Measurements from ENCODE around the gene LONP2.
"Not testable (repeated sequence)": the region's sequence is repeated elsewhere in the genome, so short reads cannot be mapped to it uniquely, and the experiment has no call there.

DNA sequence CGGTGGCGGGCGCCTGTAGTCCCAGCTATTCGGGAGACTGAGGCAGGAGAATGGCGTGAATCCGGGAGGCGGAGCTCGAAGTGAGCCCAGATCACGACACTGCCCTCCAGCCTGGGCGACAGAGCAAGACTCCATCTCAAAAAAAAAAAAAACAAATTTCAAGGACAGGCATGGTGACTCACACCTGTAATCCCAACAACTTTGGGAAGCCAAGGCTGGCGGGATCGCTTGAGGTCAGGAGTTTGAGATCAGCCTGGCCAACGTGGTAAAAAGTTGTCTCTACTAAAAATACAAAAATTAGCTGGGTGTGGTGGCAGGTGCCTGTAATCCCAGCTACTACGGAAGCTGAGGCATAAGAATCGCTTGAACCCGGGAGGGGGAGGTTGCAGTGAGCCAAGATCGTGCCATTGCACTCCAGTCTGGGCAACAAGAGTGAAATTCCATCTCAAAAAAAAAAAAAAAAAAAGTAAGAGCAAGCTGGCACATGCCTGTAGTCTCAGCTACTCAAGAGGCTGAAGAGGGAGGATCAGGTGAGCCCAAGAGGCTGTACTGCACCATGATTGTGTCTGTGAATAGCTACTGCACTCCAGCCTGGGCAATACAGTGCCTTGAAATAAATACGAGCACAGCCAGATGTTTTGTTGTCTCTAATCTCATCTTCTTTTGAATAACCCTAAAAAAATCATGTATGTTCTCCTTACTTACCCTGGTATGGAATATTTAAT is 126.7 kb downstream of the LONP2 start:
- not testable (repeated sequence) for TF ChIP-seq TAF1 (IDR thresholded peaks at IDR 0.05; ENCODE audit: borderline replicate concordance, low read depth, low read length); POLR2A (IDR thresholded peaks at IDR 0.05; ENCODE audit: low read depth, low read length)

Data from GM12892 (cell line).